Measurements from ENCODE around the gene ATRIP.

Gene ATRIP

DNA sequence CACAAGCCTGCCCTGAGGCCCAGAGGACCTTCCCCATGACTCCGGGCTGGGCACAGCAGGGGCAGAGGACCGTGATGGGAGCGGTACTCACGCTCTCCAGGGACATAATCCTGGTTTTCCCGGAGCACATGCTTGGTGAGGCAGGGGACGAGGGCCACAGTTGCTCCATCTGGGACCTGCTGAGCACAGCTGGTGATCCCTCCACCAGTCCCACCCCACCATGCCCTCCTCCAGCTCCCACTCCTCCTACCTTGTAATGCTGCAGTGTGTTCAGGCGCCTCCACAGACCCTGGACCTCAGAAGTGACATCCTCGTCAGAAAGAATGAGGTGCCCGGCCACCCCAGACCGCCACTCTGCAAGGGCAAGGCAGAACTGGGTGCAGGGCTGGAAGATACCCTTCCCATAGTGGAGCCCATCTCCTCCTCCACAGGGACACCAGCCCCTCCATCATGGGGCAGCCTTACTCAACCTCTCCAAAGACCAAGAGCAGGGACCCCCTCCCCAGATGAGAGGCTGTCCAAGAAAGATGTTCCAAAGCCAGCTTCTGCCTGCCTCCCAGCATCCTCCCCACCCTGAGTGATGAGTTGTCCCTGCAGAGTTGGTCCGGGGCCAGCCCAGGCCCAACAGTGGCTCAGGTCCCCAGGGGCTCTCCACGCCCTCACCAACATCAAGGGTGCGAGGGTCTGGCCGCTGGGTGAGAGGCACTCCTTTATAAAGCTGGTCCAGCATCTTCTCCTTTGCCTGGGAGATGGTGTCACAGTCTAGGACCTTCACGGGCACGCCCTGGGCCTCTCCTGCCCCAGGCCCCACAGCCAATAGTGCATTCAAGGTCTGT is 36.1 kb upstream of the ATRIP start:
- no peak for DNase-seq

DNA sequence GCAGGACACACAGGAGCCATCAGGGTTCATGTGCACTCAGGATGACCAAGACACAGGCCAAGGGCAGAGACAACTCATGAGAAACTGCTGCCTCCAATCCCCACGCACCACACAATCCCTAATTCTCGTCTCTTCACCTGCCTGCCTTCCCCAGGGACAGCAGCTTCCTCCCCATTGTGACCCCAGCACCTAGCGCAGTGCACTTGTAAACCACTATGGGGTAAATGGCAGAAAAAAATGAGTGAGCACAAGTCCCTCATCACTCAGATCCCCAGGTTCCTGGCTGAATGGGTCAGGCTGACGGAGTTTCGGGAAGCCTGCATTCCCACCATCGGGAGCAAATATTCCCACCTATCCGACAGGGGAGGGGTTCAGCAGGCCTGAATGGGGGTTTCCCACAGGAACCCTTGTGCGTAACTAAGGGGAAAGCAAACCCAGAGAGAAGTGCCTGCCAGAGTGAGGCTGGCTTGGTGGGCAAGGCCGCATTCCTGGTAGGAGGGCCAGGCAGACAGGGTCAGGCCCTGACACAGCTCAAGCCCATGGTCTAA is 35.4 kb upstream of the ATRIP start:
- no peak for DNase-seq

DNA sequence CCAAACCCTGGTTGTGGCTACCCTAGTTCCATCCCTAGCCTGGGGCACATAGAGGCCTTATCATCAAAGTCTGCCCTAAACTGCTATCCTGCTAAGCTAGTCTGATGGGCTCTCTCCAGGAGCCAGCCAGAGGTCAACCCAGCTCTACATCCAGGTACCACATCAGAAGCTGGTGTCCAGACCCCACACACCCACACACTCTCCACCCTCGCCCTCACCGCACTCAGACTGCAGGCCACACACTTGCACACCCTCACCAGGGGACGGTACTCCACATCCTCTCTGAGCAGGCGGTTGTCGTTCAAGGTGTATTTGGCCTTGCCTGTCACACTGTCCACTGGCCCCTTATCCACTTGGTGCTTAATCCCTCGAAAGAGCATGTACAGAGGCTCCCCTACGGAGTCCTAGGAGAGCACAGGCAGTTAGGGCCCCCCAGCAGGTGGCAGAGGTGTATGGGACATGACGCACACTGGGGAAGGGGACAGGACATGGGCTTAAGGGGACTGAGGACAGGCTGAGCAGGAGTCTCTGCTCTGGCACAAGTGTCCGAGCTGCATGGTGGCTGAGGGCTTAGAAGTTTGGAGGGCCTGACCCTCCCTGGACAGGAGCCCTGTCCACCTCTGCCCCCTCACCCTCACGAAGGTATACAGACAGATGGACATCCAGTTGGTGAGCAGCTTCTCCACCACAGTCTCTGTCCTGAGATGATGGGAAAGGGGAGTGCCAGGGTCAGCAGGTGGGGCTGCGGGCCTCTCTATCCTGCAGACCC is 34.7 kb upstream of the ATRIP start:
- no peak for DNase-seq

DNA sequence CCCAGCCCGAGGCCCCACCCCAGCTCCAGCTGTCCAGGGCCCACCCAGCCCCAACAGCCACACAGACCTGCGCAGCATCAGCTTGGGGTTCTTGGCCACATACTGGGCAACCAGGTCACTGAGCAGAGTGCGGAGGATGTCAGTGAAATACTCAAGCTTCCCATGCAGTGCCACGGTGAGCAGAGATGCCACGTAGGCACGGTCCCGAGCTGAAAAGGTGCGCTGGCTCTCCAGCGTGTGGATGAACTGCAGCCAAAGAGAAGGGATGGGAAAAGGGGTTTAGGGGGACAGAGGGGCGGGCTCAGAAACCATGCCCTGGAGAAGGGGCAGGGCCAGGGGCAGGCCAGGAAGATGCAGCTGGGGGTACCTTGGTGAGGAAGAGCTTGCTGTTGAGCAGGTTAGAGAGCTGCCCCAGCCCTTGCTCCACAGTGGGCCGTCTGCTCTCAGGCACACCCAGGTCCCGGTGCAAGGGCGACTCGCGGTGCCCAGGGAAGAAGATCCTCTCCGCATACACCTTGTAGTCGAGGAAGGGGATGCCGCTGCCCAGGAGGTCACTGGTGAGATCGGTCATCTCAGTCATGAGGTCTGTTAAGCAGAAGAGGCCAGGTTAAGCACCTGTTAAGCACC is 34.0 kb upstream of the ATRIP start:
- DNase-seq = no peak

DNA sequence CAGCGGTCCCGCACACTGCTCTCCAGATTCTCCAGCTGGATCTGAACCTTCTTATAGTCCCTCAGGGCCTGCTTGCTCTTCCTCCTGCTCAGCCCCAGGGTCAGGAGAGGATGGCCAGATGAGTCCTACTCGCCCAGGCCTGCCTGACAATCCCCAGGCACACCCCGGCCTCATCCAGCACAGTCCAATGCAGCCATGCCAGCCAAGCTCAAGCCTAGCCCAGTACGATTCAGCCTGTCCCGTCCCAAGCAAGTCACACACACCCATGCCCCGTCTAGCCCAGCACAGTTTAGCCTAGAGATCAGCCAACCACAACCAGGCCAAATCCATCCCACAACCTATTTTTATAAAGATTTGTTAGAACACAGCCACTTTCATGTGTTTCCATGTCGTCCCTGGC is 33.5 kb upstream of the ATRIP start:
- no peak for DNase-seq

DNA sequence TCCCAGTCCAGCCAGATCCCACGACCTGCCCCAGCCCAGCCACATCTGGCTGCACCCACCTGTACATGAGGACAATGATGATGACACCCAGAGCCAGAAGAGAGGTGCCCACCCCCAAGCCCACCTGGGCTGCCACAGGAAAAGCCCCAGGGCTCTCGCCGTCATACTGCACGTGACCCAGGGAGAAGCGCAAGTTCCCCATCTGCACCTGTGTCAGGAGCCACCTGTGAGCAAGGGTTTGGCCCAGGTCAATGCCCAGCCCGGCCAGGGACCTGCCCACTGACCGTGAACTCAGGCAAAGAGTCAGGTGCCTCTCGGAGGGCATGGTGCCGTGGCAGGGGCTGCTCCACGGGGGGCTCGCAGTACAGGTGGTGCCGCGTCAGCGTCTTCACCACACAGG is 32.9 kb upstream of the ATRIP start:
- DNase-seq = no peak

DNA sequence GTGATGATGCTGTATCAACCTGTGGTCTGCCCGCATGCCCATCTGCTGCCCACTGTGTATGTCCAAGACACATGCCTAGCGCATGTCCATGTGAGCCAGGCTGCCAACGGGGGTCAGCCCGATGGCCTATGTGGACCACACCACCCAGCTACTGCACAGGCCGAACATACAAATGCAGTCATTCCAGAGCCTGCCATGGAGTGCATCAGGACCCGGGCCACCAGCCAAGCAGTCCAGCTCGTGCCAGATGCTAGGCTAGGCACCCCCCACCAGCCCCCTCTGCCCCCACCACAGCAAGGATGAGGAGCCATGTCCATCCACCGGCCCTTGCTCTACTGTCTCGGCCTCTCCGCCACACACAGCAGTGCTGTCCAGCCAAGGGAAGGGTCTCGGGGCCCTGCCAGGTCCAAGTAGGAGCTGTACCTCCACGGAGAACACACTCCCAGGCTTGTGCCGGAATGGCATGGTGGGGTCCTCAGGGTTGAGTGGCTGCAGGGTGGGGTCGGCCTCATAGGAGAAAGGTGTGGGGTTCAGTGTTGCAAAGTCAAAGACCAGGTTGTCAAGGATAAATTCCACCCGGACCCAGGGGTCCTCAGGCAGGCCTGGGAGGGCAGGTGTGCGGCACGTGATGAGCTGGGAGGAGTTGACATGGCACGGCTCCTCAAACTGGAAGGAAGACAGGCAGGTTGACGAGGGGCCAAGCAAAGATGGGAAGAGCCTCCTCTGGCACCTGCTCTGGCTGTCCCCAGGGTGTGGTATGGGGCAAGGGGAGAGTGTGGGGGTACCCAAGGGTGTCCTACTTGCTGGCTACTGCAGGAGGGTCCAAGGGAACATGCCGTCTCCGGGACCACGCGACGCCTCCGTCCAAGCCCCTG is 31.9 kb upstream of the ATRIP start:
- no peak for DNase-seq

DNA sequence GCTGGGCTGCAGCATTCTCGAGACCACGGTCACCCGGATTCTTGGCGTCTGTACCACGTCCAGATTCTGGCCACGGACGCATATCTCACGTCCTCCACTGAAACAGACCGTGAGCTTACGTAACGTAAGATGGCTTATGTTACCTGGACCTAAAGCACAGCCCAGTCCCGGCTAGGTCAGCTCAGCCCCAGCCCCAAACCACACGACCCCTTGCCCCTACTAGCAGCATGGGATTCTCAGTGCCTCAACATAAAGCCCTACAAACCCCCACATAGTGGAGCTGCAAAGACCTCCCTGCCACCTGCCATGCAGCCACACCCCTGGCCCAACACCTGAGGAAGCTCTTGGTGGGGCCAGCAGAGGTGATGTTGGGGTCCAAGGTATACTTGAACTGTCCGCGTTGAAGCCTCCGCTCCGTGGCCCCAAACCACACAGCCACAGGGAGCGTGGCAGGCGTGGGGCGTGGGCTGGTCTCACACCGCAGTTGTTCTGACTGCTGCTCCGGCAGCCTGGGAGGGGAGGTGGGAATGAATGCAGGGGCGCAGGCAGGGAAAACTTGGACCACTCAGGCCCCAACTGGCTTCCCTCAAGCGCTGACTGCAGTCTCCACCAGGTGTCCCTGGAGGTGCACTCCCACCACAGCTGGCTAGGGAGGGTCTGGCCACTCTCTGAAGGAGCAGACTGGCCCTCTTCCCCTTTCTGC is 31.1 kb upstream of the ATRIP start:
- no peak for DNase-seq

DNA sequence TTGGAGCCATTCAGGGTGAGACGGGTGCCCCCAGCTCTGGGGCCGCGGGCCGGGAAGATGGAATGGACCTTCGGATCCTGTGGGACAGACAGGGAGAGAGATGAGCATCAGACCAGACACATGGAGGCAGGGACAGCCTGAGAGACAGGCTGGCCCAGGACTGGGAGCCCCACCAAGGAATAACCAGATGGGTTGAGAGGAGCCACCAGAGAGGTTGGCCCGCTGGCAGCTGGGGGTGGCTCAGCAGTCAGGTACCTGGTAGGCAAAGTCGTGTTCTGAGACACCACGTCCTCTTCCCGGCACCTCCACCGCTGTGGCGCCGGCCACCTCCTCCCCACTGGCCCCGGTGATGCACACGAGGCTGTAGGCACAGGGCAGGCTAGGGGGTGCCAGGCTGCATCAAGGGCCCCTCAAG is 30.4 kb upstream of the ATRIP start:
- DNase-seq = no peak

DNA sequence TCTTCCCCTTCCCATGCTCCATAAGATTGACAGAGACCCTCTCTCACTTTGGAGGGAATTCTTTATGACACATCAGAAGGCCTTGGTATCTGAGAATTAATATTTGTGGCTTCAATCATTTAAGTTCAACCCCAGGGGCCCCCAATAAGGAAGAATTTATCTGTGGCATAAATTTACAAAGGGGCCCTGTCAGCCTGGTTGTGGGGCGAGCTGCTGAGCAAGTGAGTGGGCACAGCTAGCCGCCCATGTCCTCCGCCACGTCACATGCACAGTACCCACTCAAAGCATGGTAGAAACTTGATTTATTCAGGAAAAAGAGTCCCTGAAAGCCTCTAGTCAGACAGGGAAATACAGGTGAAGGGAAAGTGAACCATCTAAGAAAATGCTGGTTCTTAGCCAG is 30.0 kb upstream of the ATRIP start:
- no peak for DNase-seq

DNA sequence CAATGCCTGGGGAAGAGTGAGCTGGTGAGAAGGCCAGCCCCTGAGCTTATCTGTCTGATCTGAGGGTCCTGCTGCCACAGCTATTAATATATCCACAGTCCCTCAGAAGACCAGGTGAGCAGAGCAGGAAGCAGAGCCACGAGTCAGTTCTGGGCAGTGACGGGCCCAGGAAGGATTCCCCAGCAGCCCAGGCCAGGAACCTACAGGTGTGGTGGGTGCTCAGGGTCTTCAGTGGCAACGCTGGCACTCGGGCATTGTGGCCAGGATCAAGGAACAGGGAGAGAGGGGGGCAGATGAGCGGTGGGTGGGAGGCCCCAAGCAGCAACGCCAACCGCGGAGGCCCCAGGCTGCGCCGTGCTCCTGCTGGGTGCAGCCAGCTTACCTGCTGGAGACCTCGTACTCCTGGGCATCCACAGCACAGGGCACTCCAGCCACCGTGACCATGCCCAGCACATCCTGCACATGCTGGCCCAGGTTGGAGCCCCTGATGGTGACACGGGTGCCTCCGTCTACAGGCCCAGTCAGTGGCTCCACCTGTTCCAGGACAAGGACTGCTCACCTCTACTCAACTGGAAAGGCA is 28.9 kb upstream of the ATRIP start:
- DNase-seq = no peak

DNA sequence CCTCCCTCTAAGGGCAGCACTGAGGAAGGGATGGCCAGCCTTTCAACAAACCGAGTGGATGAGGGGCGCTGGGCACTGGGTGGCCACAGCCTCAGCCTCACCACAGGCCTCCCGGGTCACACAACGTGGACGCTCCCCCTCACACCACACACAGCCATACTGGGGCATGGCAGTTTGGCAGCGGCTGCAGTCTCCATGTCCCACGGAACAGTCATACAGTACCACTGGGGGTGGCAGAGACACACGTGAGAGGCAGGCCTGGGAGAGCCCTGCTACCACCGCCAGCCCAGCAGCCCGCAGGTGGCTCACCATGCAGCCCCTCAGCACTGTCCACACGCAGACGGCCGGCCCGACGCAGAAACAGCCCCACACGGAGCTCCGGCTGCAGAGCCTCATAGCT is 28.4 kb upstream of the ATRIP start:
- DNase-seq = no peak

DNA sequence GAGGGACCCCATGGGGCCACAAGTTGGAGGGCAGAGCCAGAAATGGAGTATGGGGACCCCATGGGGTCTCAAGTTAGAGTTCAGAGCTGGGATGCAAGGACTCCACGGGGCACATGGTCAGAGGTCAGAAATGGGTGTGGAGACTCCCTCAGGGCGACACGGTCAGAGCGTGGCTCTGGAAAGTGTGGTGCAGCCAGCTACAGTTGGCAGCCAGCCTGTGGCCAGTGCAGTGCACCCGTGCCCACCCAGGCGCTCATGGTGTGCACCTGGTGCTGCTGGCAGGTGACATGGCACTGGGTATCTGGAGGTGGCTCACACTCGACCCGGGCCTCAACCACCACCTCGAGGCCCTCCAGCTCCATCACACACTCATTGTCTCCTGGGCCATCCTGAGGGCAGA is 27.9 kb upstream of the ATRIP start:
- no peak for DNase-seq

DNA sequence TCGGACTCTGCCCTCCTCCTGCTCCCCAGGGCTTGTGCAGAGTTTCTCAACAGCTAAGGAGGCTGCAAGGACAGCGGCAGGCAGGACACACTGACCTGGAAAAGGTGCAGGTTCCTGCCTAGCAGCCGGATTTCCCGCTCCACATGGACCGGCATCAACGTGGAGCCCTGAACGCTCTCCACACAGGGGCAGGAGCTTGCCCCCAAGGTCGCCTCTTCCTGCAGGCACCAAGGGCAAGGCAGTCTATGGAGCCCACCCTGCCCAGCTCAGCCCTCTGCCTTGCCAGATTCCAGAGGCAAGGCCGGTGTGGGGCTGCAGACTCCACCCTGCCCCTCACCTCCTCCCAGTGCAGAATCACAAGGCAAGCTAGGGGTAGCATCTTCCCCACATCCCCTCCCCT is 27.4 kb upstream of the ATRIP start:
- no peak for DNase-seq

DNA sequence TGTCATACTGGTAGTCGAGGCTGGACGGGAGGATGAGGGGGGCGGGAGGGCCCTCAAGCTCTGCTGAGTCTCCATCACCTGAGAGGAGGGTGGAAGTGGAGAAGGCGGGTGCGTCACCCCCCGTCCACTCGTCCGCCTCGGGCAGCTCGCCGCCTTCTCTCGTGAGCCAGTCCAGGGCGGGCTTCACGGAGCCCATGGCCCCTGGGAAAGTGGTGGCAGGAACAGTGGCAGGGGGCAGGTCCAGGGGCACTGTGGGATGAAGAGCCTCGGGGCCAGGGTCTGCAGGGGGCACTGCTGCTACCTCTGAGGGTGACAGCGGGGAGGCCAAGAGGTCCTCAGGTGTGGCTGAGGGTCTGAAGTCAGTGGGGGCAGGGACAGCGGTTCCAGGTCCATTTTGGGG is 26.9 kb upstream of the ATRIP start:
- DNase-seq = no peak

DNA sequence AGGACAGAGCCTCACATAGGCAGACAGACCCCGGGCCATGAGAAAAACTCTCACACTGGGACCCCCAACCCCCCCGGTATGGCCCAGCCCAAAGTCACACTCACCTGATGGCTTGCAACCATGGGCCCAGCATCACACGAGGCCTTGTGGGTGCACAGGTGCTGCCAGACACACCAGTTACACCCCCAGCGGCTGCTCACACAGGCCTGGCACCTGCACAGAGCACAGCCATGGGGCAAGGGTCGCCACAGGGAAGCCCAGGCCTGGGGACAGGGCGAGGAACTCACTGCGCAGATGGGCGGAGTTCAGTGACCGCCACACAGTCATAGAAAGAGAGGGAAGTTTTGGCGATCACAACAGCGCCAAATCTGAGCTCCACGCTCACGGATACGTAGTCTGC is 26.0 kb upstream of the ATRIP start:
- DNase-seq = no peak

DNA sequence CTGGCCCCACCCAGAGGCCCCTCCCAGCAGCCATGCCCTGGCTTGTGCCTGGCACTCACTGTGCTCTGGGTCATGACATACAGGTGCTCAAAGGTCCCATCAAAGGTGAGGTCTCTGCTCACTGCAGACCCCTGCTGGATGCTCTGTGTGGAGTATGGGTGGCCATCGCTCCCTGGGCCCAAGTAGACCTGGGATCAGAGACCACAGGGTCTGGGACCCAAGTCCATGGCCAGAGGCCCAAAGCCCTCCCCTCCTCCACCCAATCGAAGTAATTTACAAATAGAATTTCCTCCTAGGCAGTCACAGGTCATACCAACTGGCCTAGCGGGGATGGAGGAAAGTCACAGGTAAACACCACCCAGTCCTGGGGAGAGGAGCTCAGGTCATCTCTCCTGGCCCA is 24.3 kb upstream of the ATRIP start:
- DNase-seq = no peak

DNA sequence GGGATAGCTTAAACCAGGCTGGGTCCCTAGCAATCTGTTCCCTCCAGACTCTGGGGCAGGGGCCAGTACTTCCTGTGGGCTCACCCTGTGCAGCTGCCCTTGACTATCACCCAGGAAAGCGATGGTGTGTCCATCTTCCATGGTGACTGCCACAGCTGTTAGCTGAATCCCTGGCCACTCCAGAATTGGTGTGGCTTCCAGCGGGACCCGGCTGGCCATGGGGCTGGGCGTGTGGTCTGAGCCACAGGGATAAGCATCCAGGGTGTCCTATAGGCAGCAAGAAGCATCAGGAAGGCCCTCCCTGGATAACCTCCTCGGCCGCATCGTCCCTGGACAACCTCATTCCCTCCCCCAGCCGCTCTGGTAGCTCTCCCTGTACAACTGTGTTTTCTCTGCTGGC is 23.9 kb upstream of the ATRIP start:
- DNase-seq = no peak

DNA sequence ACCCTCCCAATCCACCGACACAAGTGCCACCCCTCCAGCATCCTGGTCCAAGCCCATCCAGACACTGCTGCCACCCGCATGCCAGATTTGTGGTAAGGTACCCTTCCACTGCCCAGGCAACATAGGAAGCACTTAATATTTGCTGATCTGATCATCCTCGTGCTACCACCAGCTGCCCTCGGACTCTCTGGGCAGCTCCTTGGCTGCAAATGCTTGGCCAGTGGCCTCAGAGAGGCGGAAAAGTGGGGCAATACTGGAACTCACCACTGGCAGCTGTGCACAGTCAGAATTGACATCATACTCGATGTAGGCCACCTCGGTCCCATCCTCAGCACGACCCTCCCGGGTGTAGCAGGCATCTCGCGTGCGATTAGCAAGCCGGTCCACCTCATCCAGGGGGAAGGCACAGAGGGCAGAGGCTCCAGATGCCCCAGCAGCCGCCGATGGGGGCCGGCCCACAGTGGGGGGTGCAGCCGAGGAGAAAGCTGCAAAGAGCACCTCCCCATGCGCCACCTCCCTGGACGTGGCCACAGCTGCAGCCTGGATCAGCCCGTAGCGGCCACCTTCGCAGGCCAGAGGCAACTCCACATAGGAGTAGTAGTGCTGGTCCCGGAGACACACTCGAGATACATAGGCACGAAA is 23.2 kb upstream of the ATRIP start:
- DNase-seq = no peak

DNA sequence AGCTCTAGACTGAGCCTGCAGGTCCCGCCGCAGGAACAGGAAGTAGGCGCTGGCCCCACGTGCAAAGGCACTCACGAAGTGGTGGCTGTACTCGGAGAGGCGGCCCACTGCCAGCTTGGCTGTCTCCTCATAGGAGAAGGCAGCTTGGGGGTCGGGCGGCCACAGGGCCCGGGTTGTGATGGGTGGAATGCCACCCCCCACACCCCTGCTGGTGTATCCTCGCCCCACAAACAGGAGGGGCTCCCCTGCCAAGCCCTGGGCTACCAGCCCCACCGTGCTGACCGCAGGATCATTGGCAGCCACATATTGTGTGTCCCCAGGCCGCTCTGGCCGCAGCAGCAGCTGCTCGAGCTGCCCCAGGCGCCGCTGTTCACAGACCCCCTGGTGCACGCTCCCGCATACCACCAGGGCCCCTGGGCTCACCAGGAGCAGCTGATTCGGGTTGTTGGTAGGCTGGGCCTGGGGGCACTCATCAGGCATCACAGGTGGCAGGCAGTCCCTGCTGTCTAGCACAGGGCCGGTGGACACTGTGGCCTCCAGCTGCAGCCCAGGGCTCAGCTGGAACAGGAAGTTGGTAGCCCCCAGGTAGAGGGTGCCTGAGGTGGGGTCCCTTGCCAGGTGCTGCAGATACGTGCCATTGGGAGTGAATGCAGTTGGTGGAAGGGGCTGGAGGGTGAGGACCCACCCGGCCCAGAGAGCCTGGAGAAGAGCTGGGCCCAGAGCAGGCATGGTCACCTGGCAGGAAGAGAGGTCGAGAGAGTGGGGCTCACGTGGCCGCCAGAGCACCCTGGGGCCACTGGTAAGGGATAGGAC is 22.4 kb upstream of the ATRIP start:
- DNase-seq = no peak
